Effector CD8-positive, alpha-beta T cell (primary cell): ENCODE data around the gene NADK.

Experiments used
- DNase-seq: peaks from one replicate; lab custom pipeline; 2025; lab: John Stamatoyannopoulos, UW
- total RNA-seq, 4 experiments: gene quantifications; one replicate each; lab custom pipeline; 2026; lab: John Stamatoyannopoulos, UW

Gene NADK, protein sequence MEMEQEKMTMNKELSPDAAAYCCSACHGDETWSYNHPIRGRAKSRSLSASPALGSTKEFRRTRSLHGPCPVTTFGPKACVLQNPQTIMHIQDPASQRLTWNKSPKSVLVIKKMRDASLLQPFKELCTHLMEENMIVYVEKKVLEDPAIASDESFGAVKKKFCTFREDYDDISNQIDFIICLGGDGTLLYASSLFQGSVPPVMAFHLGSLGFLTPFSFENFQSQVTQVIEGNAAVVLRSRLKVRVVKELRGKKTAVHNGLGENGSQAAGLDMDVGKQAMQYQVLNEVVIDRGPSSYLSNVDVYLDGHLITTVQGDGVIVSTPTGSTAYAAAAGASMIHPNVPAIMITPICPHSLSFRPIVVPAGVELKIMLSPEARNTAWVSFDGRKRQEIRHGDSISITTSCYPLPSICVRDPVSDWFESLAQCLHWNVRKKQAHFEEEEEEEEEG
- total RNA-seq = 47.3 to 70.9 (median 53.9) reads per million in 4 experiments

DNA sequence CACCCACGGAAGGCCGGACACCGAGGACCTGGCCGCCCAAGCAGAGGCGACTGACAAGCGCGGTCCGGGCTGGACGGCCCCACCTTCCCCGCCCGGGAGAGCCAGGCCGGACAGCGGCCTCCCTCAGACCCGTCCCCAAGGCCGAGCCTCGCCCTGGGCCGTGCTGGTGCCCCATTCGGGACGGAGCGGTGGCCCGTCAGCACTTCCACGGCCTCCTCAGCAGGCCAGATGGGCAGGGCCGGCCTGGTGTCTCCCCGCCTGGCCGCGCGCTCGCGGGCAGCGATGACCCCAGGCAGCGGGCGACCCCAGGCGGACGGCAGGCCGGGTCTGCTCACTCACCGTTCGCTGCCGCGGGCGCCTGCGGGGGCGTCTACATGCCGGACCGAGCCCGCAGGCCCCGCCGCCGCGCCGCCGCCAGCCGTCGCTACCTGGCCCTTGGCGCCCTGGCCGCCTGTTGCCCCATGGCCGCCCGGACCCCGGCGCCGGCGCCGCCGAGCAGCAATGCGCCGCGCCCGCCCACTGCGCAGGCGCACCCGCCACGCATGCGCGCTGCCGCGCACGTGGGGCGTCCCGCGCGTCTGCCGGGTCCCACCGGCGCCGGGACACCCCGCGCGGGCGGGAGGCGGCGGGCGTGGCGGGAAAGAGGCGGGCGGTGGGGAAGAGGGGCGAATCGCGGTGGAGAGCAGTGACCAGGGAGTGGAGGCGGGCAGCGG is at the start of gene NADK:
NADK (minus strand) TSS at position 521 of the 713 bp plus-strand sequence. CDS start 13,064 bp downstream, outside the sequence.
- peak; percentile 70 for DNase-seq

DNA sequence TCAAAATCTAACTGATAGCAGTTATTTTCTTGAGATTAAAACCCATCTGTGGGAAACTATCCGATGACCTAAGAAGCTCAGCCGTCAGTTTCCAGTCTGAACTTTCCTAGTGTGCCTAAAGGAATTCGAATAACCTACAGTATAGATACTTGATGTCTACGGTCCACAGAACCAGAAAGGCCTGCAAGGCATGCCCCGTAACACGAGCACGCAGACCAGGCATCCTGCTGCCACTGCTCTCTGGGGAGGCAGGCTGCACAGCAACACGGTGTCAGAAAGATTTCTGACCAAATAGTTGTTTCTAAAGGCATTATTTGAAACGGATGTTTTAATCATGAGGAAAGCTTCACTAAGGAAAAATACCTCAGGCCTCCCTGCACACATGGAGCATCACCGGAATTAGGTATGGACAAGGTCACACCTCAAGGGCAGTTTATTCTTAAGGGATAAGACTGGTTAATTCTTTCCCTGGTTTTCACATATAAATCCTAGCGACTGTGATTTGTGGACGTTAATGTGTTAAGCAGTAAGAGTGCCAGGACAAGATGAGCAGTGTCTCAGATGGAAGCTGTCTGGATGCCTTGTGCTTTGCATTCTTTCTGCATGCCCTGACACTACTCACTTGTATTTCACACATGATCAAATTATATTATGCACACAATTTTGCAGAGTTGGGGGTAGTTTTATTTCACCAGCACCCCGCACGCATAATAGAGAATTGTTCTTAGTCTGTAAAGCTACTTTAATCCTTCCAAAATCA is 49.0 kb upstream of the NADK start:
- DNase-seq = no peak

DNA sequence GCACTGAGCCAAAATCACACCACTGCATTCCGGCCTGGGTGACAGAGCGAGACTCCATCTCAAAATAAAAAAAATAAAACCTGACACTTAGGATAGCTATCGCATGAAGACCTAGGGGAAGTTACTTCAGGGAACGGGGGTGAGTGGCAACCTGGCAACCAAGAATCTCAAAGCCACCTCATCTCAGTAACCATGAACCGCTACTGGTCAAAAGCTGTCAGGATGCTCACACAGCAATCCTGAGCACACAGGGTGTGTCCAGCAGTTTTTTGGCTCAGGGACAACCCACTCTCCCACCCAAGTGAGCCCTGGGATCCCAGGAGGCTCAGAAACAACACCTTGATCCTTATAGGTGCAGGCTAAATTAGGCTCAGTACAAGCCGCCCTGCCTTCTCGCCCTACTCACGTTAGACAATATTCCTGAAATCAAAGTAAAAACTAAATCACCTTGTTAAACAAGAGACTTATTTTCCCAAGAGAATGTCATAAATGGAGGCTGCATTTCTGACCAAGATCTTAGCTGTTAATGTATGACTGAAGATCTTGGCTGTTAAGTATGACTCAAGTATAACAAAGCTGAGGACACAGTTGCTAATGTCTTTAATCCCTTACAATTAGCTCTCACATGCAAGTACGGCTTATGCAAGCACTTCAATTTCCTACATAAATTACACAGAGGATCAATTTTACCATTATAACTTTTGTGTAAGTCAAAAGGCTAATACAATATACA is 48.3 kb upstream of the NADK start:
- DNase-seq = no peak

DNA sequence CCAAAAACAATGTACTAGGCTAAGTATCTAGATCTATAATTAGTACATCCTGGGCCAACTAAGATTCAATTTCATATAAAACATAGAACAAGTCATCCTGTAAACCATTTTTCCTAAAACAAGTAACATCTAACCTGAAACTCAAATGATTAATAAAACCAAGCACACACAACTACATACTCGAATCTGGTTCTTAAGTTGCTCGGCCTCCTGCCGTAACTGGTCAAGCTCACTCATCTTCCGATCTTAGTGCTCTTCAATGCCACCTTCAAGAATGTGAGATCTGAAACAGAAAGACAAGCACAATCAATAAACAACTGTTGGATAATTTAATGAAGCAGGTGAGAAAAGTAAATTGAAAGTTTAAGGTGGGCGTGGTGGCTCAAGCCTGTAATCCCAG is 46.9 kb upstream of the NADK start:
- DNase-seq = no peak

DNA sequence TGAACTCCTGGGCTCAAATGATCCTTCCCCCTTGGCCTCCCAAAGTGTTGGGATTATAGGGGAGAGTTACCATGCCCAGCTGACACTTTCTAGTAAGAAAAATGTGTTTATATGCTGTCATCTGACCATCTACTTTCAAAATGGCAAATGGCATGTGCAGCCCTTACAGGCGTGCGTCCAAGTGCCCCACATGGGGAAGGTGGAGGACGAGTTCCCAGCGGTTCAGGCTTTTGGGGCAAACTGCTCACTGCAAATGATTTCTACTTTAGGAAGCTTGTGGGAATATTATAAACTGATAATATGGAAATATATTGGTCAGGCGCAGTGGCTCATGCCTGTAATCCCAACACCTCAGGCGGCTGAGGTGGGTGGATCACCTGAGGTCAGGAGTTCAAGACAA is 41.5 kb upstream of the NADK start:
- no peak for DNase-seq

DNA sequence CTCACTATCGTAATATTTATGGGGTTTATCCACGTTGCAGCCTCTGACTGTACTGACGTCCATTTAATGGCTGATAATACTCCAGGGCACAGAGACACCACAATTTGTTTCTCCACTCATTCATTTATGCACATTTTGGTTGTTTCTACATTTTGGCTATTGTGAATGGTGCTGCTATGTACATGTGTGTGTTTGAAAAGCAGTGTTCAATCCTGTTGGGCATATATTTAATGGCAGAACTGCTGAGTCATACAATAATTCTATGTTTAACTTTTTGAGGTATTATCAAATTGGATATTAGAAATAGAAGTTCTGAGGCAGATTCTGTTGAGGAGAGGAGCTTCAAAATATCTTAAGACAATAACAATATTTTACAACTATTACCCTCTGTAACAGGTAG is 39.0 kb upstream of the NADK start:
- no peak for DNase-seq

DNA sequence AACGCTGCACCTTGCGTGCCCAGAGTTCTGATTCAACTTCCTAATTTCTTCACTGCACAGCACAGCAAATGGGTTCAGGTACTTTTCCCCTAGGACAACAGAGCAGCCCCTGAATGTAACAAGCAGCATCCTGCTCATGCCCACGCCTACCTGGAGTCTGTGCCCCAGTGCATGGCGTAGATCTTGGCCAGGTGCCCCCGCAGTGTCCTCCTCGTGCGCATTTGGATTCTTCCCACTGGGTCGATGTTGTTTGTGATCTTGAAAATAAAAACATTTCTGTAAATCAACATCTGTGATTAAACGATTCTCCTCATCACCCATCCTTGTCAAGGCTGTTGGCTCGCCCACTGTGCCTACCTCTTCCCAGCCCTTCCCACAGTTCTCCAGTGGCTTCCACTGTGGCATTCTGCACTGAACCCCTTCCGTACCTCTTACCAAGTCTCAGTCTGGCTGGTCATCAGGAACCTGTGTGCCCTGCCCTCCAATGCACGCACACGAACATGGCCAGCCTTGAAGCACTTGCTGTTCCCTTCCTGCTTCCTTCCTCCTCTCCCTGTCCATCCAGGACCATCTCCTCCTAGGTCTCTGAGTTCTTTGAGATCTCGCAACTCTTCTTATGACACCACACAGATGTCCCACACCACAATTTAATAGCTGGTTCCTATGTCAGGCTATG is 37.5 kb upstream of the NADK start:
- no peak for DNase-seq

DNA sequence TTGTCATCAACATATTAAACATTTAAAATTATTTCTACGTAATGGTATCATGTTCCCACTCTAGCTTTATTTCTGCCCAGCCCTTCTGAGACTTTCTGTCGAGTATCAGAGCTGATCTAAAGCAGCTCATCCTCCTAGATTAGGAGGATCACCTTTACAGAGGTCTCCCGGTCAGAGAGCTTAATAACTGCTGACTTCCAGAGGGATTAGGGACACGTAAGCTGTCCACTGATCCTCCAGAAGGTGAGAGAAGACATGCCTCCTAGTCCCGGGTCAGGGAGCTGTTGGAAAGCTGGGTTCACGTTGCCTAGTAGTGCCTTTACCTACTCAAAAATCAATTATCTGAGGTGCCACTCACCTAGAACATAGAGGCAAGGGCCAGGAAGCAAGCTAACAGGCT is 31.2 kb upstream of the NADK start:
- DNase-seq = no peak

DNA sequence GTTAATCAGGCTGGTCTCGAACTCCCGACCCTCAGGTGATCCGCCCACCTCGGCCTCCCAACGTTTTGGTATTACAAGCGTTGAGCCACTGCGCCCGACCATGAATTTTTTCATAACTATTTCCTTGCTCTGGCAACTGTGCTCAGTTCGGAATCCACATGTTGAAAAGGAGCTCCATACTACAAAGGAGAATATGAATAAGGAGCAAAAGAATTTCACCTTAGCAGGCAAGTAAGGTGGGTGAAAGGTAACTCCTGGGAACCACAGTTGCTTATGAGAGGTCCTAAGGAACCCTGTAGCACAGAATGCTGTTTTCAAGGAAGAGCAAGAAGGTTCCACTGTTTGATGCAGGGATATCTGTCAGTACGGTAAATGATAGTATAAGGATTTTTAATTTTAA is 29.9 kb upstream of the NADK start:
- DNase-seq = no peak

DNA sequence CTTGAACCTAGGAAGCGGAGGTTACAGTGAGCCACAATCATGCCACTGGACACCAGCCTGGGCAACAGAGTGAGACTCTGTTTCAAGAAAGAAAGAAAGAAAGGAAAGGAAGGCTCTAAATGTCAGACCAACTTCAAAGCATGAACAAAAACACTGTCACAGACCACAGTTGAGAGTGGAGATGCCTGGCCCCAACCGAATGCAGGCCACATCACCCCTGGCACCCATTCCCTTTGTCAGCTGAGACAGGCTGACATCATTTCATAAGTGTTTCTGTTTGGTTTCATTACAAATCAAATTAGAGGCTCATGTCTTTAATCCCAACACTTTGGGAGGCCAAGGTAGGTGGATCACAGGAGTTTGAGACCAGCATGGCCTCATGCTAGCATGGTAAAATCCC is 28.6 kb upstream of the NADK start:
- no peak for DNase-seq

DNA sequence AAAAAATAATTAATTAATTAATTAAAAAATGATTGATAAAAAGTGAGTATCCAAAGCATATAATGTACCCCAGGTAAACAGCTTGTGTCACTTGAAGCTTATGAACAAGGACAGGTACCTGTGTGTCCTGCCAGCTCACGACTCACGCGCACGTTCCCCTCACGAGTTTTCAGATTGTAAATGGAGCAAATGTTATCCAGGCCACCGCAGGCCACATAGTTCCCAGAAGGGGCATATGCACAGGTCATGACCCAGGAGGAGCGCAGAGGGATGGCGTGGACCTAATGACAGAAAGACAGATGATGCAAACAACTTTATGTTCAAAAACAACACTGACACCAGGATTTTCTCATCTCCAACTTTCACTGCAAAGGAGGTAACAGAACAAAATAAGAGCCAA is 26.0 kb upstream of the NADK start:
- DNase-seq = no peak

DNA sequence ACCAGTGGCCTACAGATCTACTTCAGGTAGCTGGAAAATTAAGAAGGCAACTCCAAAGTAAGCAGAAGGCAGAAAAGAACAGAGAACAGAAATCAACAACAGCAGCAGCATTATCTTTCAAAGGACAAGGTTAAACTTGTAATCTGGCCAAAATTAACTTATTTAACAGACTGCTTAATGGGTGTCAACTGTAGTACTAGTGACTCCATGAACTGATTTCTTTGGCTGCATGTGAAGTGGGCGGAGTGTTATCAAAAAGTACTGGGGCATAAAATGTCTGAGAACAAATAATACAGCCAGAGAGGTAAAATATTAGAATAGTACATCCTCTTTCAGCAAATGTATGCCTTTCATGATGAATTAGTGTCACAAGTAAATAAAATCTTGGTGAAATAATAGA is 24.6 kb upstream of the NADK start:
- no peak for DNase-seq

DNA sequence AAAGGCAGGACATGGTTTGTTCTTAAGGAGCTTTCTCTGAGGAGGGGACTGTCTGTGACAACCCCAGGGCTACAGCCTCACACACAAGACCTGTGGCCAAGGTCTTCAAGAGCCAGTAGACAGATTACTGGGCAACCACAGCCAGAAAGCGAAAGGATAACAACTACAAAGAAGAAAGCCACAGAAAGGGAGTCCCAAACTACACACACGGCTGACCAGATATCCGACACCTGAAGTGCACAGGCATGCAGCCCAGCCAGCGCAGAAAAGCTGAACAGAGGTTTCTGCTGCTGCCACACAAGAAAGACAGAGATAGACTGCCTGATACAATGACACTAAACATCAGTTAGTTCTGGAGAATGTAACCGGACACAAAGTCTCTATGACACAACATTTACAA is 21.4 kb upstream of the NADK start:
- DNase-seq = no peak

DNA sequence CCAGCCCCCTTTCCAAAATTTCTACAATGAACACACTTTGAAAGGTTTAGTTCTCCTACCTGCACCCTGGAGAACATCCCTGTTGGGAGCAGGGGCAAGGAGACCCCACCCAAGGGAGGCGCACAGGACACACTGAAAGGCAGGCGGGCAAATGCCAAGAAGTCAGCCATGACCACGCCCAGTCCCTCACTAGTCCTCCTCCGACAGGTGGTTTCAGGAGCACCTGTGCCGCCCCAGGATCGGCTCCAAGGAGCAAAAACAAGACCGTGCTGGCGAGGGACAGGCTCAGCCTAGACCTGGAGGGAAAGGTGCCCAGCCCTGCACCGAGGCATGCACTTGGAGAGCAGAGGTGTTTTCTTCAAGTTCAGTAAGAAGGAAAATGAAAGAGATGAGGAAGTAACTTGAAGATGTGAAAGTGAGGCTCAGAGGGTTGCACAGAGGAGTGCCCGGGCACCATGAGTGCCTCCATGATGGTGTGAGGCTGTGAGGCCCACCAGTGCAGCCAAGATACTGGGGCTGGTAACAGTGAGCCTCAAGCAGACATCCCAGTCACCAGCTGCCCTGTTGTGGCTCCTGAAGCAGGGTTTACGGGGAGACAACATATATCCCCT is 19.6 kb upstream of the NADK start:
- DNase-seq = no peak

DNA sequence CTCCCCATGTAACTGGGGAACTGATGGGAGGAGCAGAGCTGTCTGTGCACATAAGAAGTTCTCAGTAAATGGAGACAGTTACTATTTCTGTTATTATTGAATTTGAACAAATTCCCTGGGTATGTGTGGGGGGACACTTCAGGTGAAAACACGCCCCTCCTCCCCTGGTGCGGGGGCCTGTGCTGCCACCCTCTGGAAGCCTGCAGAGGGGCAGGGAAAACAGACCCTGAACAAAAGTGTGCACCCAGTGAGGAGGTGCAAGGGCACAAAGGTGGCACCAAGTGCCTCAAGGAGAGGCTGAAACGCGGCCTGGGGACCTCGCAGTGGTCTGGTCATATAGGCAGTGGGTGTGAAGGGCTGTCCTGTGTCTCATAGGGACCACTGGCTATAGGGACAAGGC is 18.2 kb upstream of the NADK start:
- no peak for DNase-seq

DNA sequence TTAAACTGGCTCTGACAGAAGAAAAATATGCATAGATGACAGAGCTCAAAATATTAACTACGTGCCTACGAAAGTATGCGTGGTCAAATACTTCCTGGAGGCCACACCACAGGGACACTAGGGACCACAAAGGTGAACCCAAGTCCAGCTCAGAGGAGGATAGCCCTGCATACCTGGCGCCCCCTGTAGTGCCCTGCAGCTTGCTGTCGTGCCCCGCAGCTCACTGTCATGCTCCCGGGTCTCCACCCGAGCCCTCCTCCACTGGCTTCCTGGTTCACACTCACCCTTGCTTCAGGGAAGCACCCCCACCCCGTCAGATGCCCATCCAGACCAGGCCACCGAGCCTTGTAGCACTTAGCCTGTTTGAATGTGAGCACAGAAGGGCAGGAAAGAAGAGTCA is 16.7 kb upstream of the NADK start:
- DNase-seq = no peak

DNA sequence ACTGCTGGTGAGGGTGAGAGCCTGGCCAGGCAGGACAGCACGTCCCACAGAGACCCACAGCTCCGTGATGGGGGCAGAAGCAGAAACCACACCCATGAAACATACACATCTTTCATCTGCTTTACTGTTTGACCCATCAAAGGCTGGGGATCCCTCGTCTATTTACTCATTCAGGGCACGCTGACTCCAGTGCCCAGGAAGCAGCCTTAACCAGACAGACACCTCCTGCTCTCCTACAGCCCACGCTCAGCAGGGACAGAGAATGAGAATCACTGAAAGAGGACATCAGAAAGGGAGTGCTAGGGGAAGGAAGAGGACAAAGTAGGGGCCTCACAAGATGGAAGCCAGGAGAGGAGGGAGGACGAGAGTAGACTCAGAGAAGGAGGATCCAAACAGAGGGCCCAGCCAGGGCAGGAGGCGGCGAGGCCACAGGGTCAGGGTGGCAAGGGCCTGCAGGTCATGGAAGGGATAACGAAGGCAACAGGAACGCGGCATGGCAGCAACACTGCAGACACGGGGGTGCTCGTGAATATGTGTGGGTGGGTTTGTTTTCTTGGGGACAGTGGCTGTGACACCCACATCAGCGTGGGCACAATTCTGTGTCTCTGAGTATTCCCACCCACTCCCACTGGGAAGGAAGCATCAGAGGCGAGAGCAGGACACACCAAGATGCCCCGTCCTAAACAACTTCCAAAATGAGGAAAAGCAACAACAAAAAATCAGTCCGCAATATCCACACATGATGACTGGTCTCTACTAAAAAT is 15.4 kb upstream of the NADK start:
- DNase-seq = no peak

DNA sequence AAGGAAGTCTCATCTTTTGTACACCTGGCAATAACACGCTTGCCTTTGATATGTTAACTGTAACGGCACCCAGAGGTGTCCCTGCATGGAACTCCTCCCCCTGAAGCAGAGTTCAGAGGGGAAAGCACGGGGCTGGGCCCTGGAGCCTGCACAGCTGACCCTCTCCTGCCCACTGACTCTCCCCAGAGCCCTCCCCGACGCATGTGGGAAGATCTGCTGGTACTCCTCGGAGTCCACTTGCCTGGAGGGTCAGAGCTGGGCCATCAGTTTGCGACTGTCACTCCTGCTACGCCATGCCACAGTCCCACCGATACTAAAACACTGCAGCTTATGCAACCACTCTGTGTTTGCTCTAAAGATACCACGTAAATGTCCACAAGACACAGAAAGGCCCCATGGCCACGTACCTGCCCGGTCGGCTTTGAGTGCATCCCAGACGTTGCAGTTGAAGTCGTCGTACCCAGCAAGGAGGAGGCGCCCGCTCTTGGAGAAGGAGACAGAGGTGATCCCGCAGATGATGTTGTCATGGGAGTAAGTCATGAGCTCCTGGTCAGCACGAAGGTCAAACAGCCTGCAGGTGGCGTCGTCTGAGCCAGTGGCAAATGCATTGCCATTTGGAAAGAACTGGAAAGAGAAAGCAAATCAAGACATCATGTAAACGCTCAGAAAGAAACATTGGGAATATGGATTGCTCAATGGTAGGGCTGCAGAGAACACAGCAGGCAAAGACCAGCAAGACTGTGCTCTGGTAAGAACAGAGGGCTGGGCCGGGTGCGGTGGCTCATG is 10.6 kb upstream of the NADK start:
- DNase-seq = no peak

DNA sequence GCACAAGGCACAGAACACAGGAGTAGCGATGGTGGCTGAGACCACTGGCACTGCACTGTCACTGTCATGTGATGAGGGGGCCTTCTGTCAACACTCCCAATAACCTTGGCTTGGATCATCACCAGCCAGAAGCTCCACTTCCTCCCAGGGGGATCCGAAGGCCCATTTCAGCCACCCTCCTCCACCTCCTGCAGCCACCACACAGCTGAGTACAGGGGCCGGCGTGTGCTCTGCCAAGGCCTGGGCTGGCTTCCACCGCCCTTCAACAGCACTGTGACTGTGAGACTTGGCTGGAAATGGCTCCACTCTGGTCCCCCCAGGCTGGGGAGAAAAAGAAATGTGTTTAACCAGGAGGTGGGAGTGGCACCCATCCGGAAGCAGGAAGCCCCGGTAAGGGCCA is 9.9 kb upstream of the NADK start:
- no peak for DNase-seq
